Measurements from ENCODE around the gene OSBPL9. TPM values are rescaled to one million over a fixed set of nuclear protein-coding genes. Genes with fewer than 3 reads are reported as not detected.

OSBPL9 gene
- total and polyA plus RNA-seq, 2 donors (not counting 1 experiment from before 2014, with no cell fraction given) = 23.1 to 59.6 TPM

- no peak overlapping the region for H3K9ac ChIP-seq (ENCODE audit: low read length)
- no CpG with 5 or more reads among the region's 1 CpG for WGBS (ENCODE audit: insufficient coverage)
- H3K4me3 ChIP-seq (ENCODE audit: control extremely low read depth in 1 of 5, extremely low read depth in 1 of 5, insufficient read depth in 1 of 5, low read depth in 2 of 5, low read length in 4 of 5) = no peak overlapping the region
- Mint-ChIP-seq H3K27ac (no peak overlapping the region), H3K27me3 (no peaks in the 10 kb centered on the region), H3K4me3 (no peak overlapping the region), H3K9me3 (ENCODE audit: insufficient read depth) (no peaks in the 10 kb centered on the region), H3K4me1 (peaks cover 15% of the 10 kb centered on the region)
- H3K9me3 ChIP-seq (ENCODE audit: control extremely low read depth in 1 of 3, control insufficient read depth in 2 of 3, insufficient read depth in 1 of 3, low read length in 2 of 3) = no peaks in the 10 kb centered on the region
- H3K4me1 ChIP-seq (ENCODE audit: control insufficient read depth in 2 of 2, insufficient read depth in 2 of 2, low read length in 2 of 2) = peaks cover 0 to 6% of the 10 kb centered on the region in 2 donors
- CTCF ChIA-PET = no interaction called here
- peaks cover 21% of the 10 kb centered on the region for H3K79me2 ChIP-seq (ENCODE audit: control insufficient read depth, insufficient read depth, low read length)
- no peak overlapping the region for H2AFZ ChIP-seq (ENCODE audit: insufficient read depth, low read depth, low read length, poor library complexity, severe bottlenecking)
- H3K36me3 ChIP-seq (replicated peaks in 1 of 2; ENCODE audit: control extremely low read depth in 1 of 2, control insufficient read depth in 1 of 2, extremely low read depth in 1 of 2, insufficient read depth in 2 of 2, low read length in 1 of 2) = no peaks in the 10 kb centered on the region
- H3K4me2 ChIP-seq (replicated peaks; ENCODE audit: low read depth, low read length, poor library complexity, severe bottlenecking) = no peak overlapping the region
- intact Hi-C loops (cut with micrococcal nuclease) = no loop called here
- H3K27ac ChIP-seq (ENCODE audit: low read length in 2 of 2) = no peak overlapping the region
- peaks cover 15% of the 10 kb centered on the region for H4K20me1 ChIP-seq (ENCODE audit: control insufficient read depth, insufficient read depth, low read length, poor library complexity, severe bottlenecking)
- ATAC-seq (ENCODE audit: low read depth) = no peak
- no peaks in the 10 kb centered on the region for H3K27me3 ChIP-seq (replicated peaks in 1 of 4; ENCODE audit: control extremely low read depth in 1 of 4, control insufficient read depth in 3 of 4, insufficient read depth in 4 of 4, low read length in 3 of 4)
- POLR2A ChIA-PET = no interaction called here
- no peak for DNase-seq
- TF ChIP-seq CTCF (IDR thresholded peaks at IDR 0.05) (no peak), EZH2 (IDR thresholded peaks at IDR 0.05; ENCODE audit: borderline replicate concordance, insufficient read depth, low read depth, low read length, poor library complexity, severe bottlenecking) (no peak)
These were observed 46.2 kb downstream of the OSBPL9 start for GRCh38 chr1:51663105-51663504.

- no peaks in the 10 kb centered on the region for H3K27me3 Mint-ChIP-seq
- no peak overlapping the region for H3K27ac Mint-ChIP-seq
- peaks cover 15% of the 10 kb centered on the region for H3K4me1 Mint-ChIP-seq
- Histone ChIP-seq H3K9me3 (ENCODE audit: control extremely low read depth in 1 of 3, control insufficient read depth in 2 of 3, insufficient read depth in 1 of 3, low read length in 2 of 3) (no peaks in the 10 kb centered on the region), H3K36me3 (replicated peaks in 1 of 2; ENCODE audit: control extremely low read depth in 1 of 2, control insufficient read depth in 1 of 2, extremely low read depth in 1 of 2, insufficient read depth in 2 of 2, low read length in 1 of 2) (no peaks in the 10 kb centered on the region), H3K27ac (ENCODE audit: low read length in 2 of 2) (peak overlapping the region in 1 of 2 donors; percentile 19), H3K79me2 (ENCODE audit: control insufficient read depth, insufficient read depth, low read length) (peaks cover 23% of the 10 kb centered on the region), H3K4me3 (ENCODE audit: control extremely low read depth in 1 of 5, extremely low read depth in 1 of 5, insufficient read depth in 1 of 5, low read depth in 2 of 5, low read length in 4 of 5) (no peak overlapping the region), H3K4me1 (ENCODE audit: control insufficient read depth in 2 of 2, insufficient read depth in 2 of 2, low read length in 2 of 2) (peaks cover 0 to 6% of the 10 kb centered on the region in 2 donors), H3K27me3 (replicated peaks in 1 of 4; ENCODE audit: control extremely low read depth in 1 of 4, control insufficient read depth in 3 of 4, insufficient read depth in 4 of 4, low read length in 3 of 4) (no peaks in the 10 kb centered on the region), H3K9ac (ENCODE audit: low read length) (no peak overlapping the region), H2AFZ (ENCODE audit: insufficient read depth, low read depth, low read length, poor library complexity, severe bottlenecking) (no peak overlapping the region), H3K4me2 (replicated peaks; ENCODE audit: low read depth, low read length, poor library complexity, severe bottlenecking) (peak overlapping the region; percentile 29), H4K20me1 (ENCODE audit: control insufficient read depth, insufficient read depth, low read length, poor library complexity, severe bottlenecking) (peaks cover 15% of the 10 kb centered on the region)
- WGBS (ENCODE audit: insufficient coverage) = no CpG with 5 or more reads among the region's 2 CpGs
- no peak overlapping the region for H3K4me3 Mint-ChIP-seq
- intact Hi-C loops (cut with micrococcal nuclease) = no loop called here
- CTCF ChIA-PET = no interaction called here
- peak; percentile 21 for DNase-seq
- ATAC-seq (ENCODE audit: low read depth) = no peak
- no peaks in the 10 kb centered on the region for H3K9me3 Mint-ChIP-seq (ENCODE audit: insufficient read depth)
- TF ChIP-seq CTCF (IDR thresholded peaks at IDR 0.05) (no peak), EZH2 (IDR thresholded peaks at IDR 0.05; ENCODE audit: borderline replicate concordance, insufficient read depth, low read depth, low read length, poor library complexity, severe bottlenecking) (no peak)
- POLR2A ChIA-PET = no interaction called here
These were observed 46.8 kb downstream of the OSBPL9 start for GRCh38 chr1:51663721-51664120.

Measured in B cell (primary cell).